ENCODE data around the gene VPS35L. TPM values are rescaled to one million over a fixed set of nuclear protein-coding genes. Genes with fewer than 3 reads are reported as not detected.

Gene VPS35L
- total RNA-seq, 1 donor from 2014 or later: 60.0 TPM

DNA sequence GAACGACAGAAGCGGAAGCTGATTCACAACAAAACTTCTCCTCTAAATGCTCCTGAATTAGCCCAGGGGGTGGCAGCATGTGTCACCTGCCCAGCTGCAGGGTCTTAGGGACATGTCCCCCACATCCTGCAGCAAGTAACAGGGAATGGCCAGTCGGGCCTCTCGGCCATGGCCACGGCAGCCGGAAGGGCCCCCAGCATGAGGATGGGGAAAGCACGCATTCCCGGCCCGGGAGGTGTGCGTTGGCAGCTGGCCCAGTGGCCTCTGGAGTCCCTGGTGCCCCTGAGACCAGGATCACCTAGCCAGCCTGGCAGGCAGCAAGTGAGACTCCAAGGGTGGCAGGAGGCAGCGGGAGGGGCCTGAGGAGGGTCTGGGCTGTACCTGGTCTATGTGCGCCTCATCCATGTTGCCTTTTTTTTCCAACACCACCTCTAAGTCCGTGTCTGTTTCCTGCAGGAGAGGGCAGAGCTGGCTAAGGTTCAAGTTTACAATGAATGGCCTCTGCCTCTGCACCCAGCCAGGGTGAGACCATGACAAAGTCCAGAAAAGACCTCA is 155.6 kb downstream of the VPS35L start:
- DNase-seq (ENCODE audit: low spot score): no peak
- Mint-ChIP-seq H3K27me3 (ENCODE audit: unreplicated experiment) (peaks cover 17% of the 10 kb centered on the region), H3K4me3 (ENCODE audit: unreplicated experiment) (no peak overlapping the region), H3K36me3 (ENCODE audit: low read depth, unreplicated experiment) (peaks cover 38% of the 10 kb centered on the region), H3K4me1 (ENCODE audit: unreplicated experiment) (peaks cover 37% of the 10 kb centered on the region), H3K27ac (ENCODE audit: unreplicated experiment) (peak overlapping the region; percentile 98), H3K9me3 (ENCODE audit: unreplicated experiment) (no peaks in the 10 kb centered on the region)
- TF ChIP-seq, protein P1, sequence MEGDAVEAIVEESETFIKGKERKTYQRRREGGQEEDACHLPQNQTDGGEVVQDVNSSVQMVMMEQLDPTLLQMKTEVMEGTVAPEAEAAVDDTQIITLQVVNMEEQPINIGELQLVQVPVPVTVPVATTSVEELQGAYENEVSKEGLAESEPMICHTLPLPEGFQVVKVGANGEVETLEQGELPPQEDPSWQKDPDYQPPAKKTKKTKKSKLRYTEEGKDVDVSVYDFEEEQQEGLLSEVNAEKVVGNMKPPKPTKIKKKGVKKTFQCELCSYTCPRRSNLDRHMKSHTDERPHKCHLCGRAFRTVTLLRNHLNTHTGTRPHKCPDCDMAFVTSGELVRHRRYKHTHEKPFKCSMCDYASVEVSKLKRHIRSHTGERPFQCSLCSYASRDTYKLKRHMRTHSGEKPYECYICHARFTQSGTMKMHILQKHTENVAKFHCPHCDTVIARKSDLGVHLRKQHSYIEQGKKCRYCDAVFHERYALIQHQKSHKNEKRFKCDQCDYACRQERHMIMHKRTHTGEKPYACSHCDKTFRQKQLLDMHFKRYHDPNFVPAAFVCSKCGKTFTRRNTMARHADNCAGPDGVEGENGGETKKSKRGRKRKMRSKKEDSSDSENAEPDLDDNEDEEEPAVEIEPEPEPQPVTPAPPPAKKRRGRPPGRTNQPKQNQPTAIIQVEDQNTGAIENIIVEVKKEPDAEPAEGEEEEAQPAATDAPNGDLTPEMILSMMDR (IDR thresholded peaks at IDR 0.05; ENCODE audit: unreplicated experiment): no peak

DNA sequence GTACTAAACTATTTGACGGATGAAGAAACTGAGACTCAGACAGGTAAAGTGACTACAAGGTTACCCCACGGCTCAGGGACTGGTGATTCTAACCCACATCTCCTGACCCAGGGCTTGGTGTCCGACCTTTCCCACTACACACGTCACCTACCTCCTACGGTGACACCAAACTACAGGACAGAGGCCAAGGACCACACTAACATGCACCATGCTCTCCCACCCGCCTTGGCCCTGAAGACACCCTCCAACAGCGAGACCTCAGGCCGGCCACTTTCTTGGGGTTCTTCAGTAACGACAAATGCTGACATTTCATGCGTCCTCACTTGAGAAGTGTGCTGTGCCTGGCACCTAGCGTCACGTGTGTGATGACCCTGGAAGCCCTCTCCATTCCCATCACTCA is 156.1 kb downstream of the VPS35L start:
- H3K27me3 Mint-ChIP-seq (ENCODE audit: unreplicated experiment): peaks cover 17% of the 10 kb centered on the region
- peaks cover 43% of the 10 kb centered on the region for H3K4me1 Mint-ChIP-seq (ENCODE audit: unreplicated experiment)
- H3K9me3 Mint-ChIP-seq (ENCODE audit: unreplicated experiment): no peaks in the 10 kb centered on the region
- H3K4me3 Mint-ChIP-seq (ENCODE audit: unreplicated experiment): peak overlapping the region; percentile 72
- H3K27ac Mint-ChIP-seq (ENCODE audit: unreplicated experiment): peak overlapping the region; percentile 87
- H3K36me3 Mint-ChIP-seq (ENCODE audit: low read depth, unreplicated experiment): peaks cover 38% of the 10 kb centered on the region
- DNase-seq (ENCODE audit: low spot score): no peak
- TF ChIP-seq, protein P1 (IDR thresholded peaks at IDR 0.05; ENCODE audit: unreplicated experiment): no peak

DNA sequence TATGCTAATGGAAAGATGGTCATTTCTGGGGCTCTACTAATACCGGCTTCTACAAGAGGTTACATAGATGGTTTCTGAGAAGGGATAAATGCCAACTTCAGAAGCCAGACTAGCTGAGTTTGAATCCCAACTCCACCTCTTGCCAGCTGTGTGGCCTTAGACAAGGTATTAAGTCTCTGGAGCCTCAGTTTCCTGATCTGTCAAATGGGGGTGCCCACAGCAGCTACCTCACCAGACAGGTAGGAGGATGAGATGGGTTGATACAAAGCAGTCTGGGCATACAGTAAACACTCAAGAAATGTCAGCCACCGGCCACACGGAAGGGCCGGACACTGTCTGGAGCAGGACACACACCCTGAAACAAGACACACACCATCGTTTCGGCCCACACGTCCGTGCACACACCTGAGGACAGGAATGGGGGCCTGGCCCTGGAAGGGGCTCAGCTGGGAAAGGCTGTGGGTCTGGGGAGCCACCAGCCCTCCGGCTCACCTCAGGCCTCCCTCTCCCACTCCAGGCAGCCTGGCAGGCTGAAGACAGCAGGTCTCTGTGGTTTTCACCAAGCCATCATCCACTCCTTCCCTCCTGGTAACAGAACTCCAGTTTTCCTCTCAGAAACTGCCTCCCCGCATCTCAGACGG is 157.0 kb downstream of the VPS35L start:
- Mint-ChIP-seq H3K27me3 (ENCODE audit: unreplicated experiment) (peaks cover 19% of the 10 kb centered on the region), H3K36me3 (ENCODE audit: low read depth, unreplicated experiment) (peaks cover 35% of the 10 kb centered on the region), H3K9me3 (ENCODE audit: unreplicated experiment) (no peaks in the 10 kb centered on the region), H3K4me3 (ENCODE audit: unreplicated experiment) (no peak overlapping the region), H3K27ac (ENCODE audit: unreplicated experiment) (no peak overlapping the region), H3K4me1 (ENCODE audit: unreplicated experiment) (peaks cover 50% of the 10 kb centered on the region)
- TF ChIP-seq, protein P1 (IDR thresholded peaks at IDR 0.05; ENCODE audit: unreplicated experiment): no peak
- DNase-seq (ENCODE audit: low spot score): no peak

DNA sequence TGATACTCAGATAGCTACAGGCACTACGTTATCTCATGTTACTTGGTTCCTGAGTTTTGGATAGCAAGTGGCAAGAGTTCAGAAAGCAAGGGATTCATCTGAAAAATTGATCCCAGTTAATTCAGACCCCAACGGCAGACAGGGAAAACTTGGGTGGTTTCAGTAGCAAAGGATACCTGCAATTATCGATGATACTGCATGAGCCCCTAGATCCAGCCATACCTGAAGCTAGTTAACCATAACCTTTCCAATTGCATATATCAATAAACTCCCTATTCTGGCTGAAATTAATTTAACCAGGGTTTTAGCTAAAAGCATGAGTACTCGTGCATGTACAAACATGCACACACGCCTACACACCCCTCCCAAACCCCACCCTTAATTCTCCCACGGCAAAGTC is 158.2 kb downstream of the VPS35L start:
- TF ChIP-seq, protein P1 (IDR thresholded peaks at IDR 0.05; ENCODE audit: unreplicated experiment): no peak
- H3K36me3 Mint-ChIP-seq (ENCODE audit: low read depth, unreplicated experiment): peaks cover 35% of the 10 kb centered on the region
- H3K4me1 Mint-ChIP-seq (ENCODE audit: unreplicated experiment): peaks cover 50% of the 10 kb centered on the region

DNA sequence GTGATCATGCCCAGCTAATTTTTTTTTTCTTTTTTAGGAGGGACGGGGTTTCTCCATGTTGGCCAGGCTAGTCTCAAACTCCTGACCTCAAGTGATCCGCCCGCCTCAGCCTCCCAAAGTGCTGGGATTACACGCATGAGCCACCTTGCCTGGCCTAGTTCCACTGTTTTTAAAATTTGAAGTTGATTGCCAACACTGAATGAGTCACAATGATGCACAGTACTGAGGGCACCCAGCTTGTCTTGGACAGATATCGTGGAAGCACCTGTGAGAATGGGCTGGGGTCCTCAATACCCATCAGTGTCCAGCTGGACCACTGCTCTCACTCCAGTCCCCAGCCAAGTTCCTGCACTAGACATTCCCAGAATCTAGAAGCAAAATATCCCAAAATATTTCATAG is 160.1 kb downstream of the VPS35L start:
- no peaks in the 10 kb centered on the region for H3K9me3 Mint-ChIP-seq (ENCODE audit: unreplicated experiment)
- DNase-seq (ENCODE audit: low spot score): no peak

More for the DNA sequence above, 158.2 kb downstream of the VPS35L start:
- H3K27me3 Mint-ChIP-seq (ENCODE audit: unreplicated experiment): peaks cover 22% of the 10 kb centered on the region
- H3K9me3 Mint-ChIP-seq (ENCODE audit: unreplicated experiment): no peaks in the 10 kb centered on the region
- DNase-seq (ENCODE audit: low spot score): no peak
- no peak overlapping the region for H3K27ac Mint-ChIP-seq (ENCODE audit: unreplicated experiment)
- H3K4me3 Mint-ChIP-seq (ENCODE audit: unreplicated experiment): no peak overlapping the region

More for the DNA sequence above, 160.1 kb downstream of the VPS35L start:
- Mint-ChIP-seq H3K27ac (ENCODE audit: unreplicated experiment) (peak overlapping the region; percentile 81), H3K4me1 (ENCODE audit: unreplicated experiment) (peaks cover 52% of the 10 kb centered on the region), H3K4me3 (ENCODE audit: unreplicated experiment) (no peak overlapping the region), H3K36me3 (ENCODE audit: low read depth, unreplicated experiment) (peaks cover 25% of the 10 kb centered on the region), H3K27me3 (ENCODE audit: unreplicated experiment) (peaks cover 18% of the 10 kb centered on the region)
- TF ChIP-seq, protein P1 (IDR thresholded peaks at IDR 0.05; ENCODE audit: unreplicated experiment): no peak

All from endothelial cell (in vitro differentiated cells).